HG03342 (cell line): ENCODE measurements around the gene BACH2.
"Not testable (repeated sequence)": the region's sequence is repeated elsewhere in the genome, so short reads cannot be mapped to it uniquely, and the experiment has no call there.

Experiments
- ATAC-seq: cut with Tn5 transposase; IDR thresholded peaks from one replicate; pipeline ENCODE4 v1.9.1; 2021; ENCODE audit warnings: mild to moderate bottlenecking, moderate library complexity; ENCODE audit not compliant: unreplicated experiment

Gene BACH2

GRCh38 chr6:89977808-89978748, 318.6 kb downstream of the BACH2 start:
- ATAC-seq: no peak

- no peak for ATAC-seq
Observed at GRCh38 chr6:89976694-89977020, 320.0 kb downstream of the BACH2 start.

GRCh38 chr6:89975991-89976693, 320.5 kb downstream of the BACH2 start:
- ATAC-seq: no peak

- ATAC-seq: no peak
Observed at GRCh38 chr6:89975366-89975765, 321.3 kb downstream of the BACH2 start.

- no peak for ATAC-seq
Observed at GRCh38 chr6:89974834-89975233, 321.8 kb downstream of the BACH2 start.

- ATAC-seq: no peak
Observed at GRCh38 chr6:89972025-89972381, 324.6 kb downstream of the BACH2 start.

- not testable (repeated sequence) for ATAC-seq
Observed at GRCh38 chr6:89971338-89972024, 325.2 kb downstream of the BACH2 start.

- no peak for ATAC-seq
Observed at GRCh38 chr6:89970609-89971337, 325.9 kb downstream of the BACH2 start.

- no peak for ATAC-seq
Observed at GRCh38 chr6:89970072-89970471, 326.6 kb downstream of the BACH2 start.

GRCh38 chr6:89966913-89967312, 329.7 kb downstream of the BACH2 start:
- no peak for ATAC-seq

- ATAC-seq: no peak
Observed at GRCh38 chr6:89966228-89966544, 330.5 kb downstream of the BACH2 start.

GRCh38 chr6:89965441-89966227, 331.0 kb downstream of the BACH2 start:
- no peak for ATAC-seq

- no peak for ATAC-seq
Observed at GRCh38 chr6:89963391-89963790, 333.3 kb downstream of the BACH2 start.

- ATAC-seq: no peak
Observed at GRCh38 chr6:89961481-89961880, 335.2 kb downstream of the BACH2 start.

GRCh38 chr6:89959883-89960282, 336.8 kb downstream of the BACH2 start:
- no peak for ATAC-seq

- no peak for ATAC-seq
Observed at GRCh38 chr6:89956182-89956581, 340.5 kb downstream of the BACH2 start.

- ATAC-seq: no peak
Observed at GRCh38 chr6:89955364-89955763, 341.3 kb downstream of the BACH2 start.

- ATAC-seq: no peak
Observed at GRCh38 chr6:89954721-89955148, 341.9 kb downstream of the BACH2 start.

- no peak for ATAC-seq
Observed at GRCh38 chr6:89952686-89953085, 344.0 kb downstream of the BACH2 start.

- ATAC-seq: no peak
Observed at GRCh38 chr6:89952105-89952671, 344.5 kb downstream of the BACH2 start.
